HK-2 (cell line): ENCODE data around the gene TOP2A.

Experiments used
- DNase-seq: peaks from one replicate; pipeline ENCODE4 v3.0.0-alpha.2; 2018; ENCODE audit not compliant: unreplicated experiment

TOP2A gene

GRCh38 chr17:40453881-40454612 lies 36.4 kb upstream of the TOP2A start:
- no peak for DNase-seq

DNA sequence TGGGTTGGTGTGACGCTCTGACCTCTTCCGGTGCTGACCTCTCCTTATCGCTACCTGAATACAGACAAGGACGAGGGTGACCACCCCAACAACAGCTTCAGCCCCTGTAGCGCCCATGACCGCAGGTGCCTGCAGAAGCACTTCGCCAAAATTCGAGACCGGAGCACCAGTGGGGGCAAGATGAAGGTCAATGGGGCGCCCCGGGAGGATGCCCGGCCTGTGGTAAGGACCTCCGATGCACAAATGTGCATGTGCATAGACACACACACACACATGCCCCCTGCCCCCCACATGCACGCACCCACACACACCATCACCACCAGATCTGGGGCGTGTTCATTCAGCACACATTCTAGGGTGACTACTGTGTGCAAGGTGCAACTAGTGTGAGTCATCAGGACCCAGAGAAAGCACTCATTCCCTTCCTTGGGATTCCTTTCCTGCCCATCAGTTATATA lies 35.3 kb upstream of the TOP2A start:
- DNase-seq = no peak

- DNase-seq = no peak
Observed at GRCh38 chr17:40452216-40452787, 34.6 kb upstream of the TOP2A start.

DNA sequence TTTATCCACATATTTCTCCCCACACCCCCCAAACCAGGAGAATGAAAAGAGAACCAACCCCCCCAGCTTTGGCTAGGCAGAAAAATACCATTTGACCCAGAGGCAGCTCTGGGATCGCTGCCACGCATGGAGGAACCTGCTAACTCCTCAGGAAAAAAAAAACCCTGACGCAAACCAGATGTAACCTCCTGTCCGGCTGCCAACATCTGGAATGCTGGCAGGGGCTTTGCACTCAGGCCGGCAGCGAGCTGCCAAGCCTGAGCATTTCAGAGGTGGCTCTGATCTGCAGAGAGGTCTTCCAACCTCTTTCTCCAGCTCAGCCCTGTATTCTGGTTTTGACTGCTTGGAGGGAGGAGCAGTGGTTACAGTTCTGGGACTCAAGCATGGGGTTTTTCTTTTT lies 33.7 kb upstream of the TOP2A start:
- DNase-seq = no peak

DNA sequence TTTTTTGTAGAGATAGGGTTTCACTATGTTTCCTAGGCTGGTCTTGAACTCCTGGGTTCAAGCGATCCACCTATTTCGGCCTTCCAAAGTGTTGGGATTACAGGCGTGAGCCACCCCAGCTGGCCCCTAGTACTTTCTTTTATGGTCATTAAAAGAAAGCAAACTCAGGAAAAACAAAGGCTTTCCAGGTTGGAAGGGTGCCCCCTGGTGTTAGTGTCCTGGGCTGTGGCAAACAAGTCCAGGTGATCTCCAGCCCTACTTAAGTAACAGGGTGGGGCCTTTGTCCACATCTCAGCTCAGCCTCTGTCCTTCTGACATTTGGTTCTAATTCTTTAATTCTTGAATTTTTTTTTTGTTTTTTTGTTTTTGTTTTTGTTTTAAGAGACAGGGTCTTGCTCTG lies 32.5 kb upstream of the TOP2A start:
- no peak for DNase-seq

DNA sequence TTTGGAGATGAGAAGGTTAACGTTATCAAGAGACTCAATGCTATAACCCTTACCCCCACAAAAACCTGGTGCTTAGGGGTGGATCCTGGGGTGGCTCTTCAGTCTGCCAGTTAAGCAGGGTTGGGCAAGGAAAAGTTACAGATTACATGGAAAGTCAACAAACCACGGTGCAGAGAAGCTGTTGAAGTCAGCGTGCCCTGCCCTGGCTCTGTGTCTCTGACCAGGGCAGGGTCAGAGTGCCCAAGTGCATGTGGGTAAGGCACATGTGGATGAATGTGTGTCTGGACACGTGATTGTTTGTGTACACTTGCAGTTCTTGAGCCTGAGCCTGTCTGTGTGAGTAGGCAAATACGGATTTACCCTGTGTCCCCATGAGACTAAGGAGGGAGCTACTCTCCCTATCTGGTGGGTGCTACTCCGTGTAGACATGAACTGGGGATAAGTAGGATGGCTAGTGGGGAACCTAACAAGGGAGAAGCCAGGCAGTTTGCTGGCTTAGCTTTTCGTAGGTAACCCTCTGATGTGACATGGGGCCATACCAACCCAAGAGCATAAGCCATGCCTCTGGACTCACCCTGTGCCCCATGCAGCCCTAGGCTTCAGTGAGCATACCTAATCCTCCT lies 31.1 kb upstream of the TOP2A start:
- no peak for DNase-seq

- DNase-seq = no peak
Observed at GRCh38 chr17:40448213-40448638, 30.5 kb upstream of the TOP2A start.

- no peak for DNase-seq
Observed at GRCh38 chr17:40447806-40448205, 30.1 kb upstream of the TOP2A start.

DNA sequence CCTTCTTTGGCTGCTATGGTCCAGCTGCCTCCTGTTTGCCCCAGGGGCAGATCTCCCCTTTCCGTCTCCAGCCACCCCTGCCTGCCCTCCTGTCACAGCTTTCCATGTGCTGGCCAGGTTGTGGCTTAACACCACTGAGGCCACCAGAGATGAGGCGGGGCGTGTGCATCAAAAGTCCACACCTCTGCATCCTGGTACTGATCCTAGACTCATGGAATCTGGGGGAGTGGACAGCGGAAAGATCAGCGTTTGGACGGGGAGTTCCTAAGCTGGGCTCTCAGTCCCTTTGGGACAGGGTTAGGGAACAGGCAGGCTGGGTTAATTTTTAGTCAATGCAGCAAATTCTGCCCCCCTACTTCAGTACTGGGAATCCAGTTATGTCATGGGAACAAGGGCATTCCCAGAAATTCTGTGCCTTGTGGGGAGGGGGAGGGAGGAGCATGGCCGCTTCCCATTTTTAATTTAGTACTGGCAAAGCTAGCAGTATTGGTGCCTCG lies 29.5 kb upstream of the TOP2A start:
- DNase-seq = no peak

DNA sequence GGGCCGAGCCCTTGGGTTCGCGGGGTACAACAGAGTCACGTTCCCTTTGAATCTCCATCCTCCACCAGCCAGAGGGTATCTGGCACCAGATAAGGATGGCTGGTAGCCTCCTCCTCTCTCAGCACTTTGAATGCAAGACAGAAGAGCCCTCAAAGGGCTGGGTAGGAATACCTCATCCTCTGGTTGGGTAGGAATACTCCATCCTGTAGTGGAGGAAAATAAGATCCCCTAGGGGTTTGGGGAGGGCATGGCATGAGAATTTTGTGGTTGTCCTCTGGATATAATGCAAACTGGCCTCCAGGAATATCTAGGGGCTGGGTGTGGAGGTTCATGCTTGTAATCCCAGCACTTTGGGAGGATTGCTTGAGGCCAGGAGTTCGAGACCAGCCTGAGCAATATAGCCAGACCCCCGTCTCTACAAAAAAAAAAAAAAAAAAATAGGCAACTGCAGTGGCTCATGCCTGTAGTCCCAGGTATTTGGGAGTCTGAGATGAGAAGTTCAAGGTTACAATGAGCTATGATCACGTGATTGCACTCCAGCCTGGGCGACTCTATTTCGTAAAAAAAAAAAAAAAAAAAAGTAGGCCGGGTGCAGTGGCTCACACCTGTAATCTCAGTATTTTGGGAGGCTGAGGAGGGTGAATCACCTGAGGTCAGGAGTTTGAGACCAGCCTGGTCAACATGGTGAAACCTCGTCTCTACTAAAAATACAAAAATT lies 28.2 kb upstream of the TOP2A start:
- DNase-seq = no peak

DNA sequence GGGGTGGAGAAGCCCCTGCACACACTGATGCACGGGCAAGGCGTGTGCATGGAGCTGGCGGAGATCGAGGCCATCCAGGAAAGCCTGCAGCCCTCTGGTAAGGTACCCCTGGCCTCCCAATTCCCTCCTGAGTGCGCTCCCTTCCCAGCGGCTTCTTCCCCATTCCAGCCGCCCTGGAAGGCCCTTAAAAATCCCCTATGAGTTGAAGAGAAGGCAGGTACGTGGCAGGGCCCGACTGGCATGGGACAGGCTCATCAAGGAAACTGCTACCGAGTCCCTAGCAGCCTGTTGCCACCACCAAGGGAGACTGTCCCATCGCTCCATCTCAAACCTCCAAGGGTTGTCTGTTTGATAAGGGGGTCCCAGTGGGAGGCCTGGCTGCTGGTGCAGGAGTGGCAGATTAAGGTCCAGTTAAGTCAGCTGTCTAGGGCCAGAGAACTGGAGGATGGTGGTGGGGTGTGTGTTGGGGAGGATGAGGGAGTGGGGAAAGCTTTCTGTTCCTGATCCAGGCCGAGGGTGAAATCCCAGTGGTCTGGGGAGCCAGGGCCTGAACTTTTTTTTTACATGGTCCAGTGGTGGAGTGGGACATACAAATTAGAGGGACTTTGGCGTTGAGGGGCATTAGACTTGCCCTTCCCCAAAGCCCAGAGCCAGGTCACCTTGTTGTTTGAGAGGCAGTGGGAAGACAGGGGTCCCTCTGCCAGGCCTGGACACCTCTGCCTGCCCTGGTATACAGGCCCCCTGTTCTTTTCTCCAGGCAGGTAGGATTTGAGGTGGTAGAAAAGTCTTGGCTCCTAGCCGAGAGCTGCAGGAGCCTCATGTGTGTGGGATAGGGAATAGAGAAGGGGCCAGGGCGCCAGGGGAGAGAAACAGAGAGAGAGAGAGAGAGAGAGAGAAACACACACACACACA lies 26.5 kb upstream of the TOP2A start:
- DNase-seq = no peak

DNA sequence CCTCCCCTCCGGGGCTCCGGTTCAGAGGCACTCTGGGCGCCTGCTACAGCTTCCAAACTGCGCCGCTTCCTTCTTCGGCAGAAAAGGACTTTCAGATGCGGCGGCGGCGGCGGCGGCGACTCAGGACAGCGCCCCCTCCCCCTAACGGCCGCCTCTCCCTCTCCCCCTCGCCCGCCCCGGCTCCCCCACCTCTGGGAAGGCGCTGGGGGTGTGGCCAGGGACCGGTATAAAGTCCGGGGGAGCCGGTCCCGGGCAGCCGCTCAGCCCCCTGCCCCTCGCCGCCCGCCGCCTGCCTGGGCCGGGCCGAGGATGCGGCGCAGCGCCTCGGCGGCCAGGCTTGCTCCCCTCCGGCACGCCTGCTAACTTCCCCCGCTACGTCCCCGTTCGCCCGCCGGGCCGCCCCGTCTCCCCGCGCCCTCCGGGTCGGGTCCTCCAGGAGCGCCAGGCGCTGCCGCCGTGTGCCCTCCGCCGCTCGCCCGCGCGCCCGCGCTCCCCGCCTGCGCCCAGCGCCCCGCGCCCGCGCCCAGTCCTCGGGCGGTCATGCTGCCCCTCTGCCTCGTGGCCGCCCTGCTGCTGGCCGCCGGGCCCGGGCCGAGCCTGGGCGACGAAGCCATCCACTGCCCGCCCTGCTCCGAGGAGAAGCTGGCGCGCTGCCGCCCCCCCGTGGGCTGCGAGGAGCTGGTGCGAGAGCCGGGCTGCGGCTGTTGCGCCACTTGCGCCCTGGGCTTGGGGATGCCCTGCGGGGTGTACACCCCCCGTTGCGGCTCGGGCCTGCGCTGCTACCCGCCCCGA lies 25.7 kb upstream of the TOP2A start, which contains the start of gene IGFBP4:
Gene IGFBP4, plus strand, starts transcription at position 255 of the 792 bp plus-strand sequence. Its CDS starts 286 bp downstream, at position 541.
- DNase-seq = peak; percentile 69

- no peak for DNase-seq
Observed at GRCh38 chr17:40442392-40443195, 24.9 kb upstream of the TOP2A start.

DNA sequence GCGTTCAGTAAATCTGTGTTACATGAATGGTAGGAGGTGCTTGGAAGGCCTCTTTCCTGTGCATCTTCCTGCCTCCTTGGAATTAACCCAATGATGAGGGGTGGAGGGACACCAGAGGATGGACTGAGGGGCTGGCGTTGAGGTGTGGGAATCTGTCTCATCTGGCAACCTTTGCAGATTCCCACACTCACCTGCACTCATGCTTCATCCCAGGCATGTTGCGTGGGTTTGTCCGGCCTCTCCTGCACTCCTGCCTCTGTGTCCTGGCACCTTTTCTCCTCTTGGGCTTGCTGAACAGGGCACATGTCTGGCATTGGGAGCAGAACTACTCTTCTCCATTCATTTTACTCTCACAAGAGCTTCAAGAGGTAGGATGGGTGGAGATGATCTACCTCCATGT lies 22.5 kb upstream of the TOP2A start:
- DNase-seq = no peak

DNA sequence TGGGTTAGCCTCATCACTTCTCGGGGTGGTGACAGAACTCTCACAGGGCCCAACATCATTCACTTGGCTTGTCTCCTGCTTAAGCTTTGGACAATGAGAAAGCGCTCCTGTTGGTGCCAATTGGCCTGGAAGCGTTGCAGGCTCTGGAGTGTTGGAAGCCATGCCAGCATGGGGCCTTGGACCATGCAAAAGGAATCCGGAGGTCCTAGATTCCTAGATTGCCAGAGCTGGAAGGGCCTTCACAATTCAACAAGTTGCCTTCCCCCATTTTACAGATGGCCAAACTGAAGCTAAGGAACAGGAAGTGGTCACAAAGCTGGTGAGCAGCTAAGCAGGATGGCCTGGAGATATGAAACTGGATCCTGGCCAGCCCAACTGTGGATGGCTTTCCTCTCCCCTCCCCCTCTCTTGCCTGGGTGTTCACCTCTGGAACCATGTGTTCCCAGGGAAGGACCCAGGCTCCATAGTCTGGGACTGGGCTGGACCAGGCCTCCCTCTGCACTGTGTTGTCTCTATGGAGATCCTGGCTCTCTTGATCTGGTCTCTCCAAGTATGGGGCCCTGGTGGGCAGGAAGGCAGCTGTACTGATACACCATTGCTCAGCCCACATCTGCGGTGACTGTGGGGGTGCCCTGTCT lies 19.5 kb upstream of the TOP2A start:
- DNase-seq = no peak

- no peak for DNase-seq
Observed at GRCh38 chr17:40436636-40437035, 18.9 kb upstream of the TOP2A start.

DNA sequence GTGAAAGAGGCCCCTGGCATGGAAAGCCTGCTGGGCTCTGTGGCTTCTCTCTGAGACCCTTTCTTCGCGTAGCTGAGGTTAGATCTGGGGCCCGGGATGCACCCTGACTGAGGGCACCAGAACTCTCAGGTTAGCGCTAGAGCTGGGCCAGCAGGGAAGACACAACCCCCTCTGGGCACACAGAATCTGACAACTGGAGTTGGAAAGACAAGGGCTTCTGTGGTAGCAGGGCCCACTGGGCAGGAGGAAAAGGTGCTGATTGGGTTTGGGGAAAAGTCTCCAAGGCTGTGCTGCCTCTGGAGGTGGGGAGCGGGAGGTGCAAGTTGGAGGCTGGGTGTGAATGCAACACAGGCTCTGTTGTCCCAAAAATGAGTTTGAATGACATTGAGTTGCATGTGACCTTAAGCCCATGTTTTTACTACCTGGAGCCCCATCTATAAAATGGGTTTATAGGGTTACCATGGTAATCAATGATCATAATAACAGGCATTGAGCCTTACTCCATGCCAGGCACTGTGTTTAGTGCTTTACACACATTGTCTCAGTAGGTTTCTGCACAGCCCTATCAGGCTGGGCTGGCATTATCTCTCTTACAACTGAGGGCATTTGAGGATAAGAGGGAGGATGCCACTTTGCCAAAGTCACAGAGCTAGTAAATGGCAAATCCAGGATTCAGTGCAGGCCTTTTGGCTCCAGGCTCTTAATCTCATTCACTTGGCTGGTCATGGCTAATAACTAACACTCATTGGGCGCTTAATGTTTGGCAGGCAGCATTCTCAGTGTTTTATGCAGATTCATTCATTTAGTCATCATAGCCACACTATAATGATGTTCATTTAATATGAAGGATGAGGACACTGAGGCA lies 16.1 kb upstream of the TOP2A start:
- no peak for DNase-seq
